Mucosa of rectum (tissue), 2 donors: ENCODE data around the gene SURF1.

ENCODE experiments used
- H3K27ac ChIP-seq, 2 donors: one replicate each; pipeline ENCODE4 v1.7.0; 2013; ENCODE audit warnings: inconsistent platforms in 2 of 2, low read depth in 2 of 2, low read length in 2 of 2
- H3K27me3 ChIP-seq, 2 donors: one replicate each; pipeline ENCODE4 v1.7.0; 2013; ENCODE audit warnings: low read length in 2 of 2; ENCODE audit not compliant: control insufficient read depth in 2 of 2, insufficient read depth in 2 of 2
- H3K36me3 ChIP-seq, 2 donors: one replicate each; pipeline ENCODE4 v1.7.0; 2013; ENCODE audit warnings: low read length in 2 of 2; ENCODE audit not compliant: control insufficient read depth in 2 of 2, insufficient read depth in 2 of 2
- H3K4me1 ChIP-seq, 2 donors: one replicate each; pipeline ENCODE4 v1.7.0; 2013; ENCODE audit warnings: low read length in 2 of 2, mild to moderate bottlenecking in 1 of 2; ENCODE audit not compliant: control insufficient read depth in 2 of 2, insufficient read depth in 2 of 2
- H3K4me3 ChIP-seq, 2 donors: one replicate each; pipeline ENCODE4 v1.7.0; 2013; ENCODE audit warnings: low read length in 2 of 2
- H3K9ac ChIP-seq, 2 donors: one replicate each; pipeline ENCODE4 v1.7.0; 2013; ENCODE audit warnings: low read length in 2 of 2, low read depth in 1 of 2, mild to moderate bottlenecking in 1 of 2
- H3K9me3 ChIP-seq, 2 donors: one replicate each; pipeline ENCODE4 v1.7.0; 2013; ENCODE audit warnings: low read length in 2 of 2; ENCODE audit not compliant: control insufficient read depth in 2 of 2
- donor health status: healthy.
- donor health status: Normal muscosa, but diverticular disease.

Gene SURF1

GRCh38 chr9:133375116-133375723, 18.9 kb upstream of the SURF1 start:
- no peaks in the 10 kb centered on the region for H3K27me3 ChIP-seq
- no peaks in the 10 kb centered on the region for H3K9me3 ChIP-seq
- peak overlapping the region; percentile 92 for H3K27ac ChIP-seq
- peak overlapping the region; percentile 73 to 89 for H3K9ac ChIP-seq
- H3K36me3 ChIP-seq: peaks cover 6 to 24% of the 10 kb centered on the region in 2 donors
- peaks cover 21 to 25% of the 10 kb centered on the region in 2 donors for H3K4me1 ChIP-seq
- peak overlapping the region; percentile 81 to 84 for H3K4me3 ChIP-seq

GRCh38 chr9:133374612-133375115, 18.4 kb upstream of the SURF1 start:
- Histone ChIP-seq H3K9ac (peak overlapping the region; percentile 73 to 89), H3K4me3 (peak overlapping the region; percentile 81 to 84), H3K36me3 (peaks cover 6 to 28% of the 10 kb centered on the region in 2 donors), H3K9me3 (no peaks in the 10 kb centered on the region), H3K27me3 (no peaks in the 10 kb centered on the region), H3K4me1 (peaks cover 27 to 29% of the 10 kb centered on the region in 2 donors), H3K27ac (peak overlapping the region; percentile 92)

GRCh38 chr9:133372144-133372543, 15.9 kb upstream of the SURF1 start:
- H3K9me3 ChIP-seq: no peaks in the 10 kb centered on the region
- H3K9ac ChIP-seq: peak overlapping the region in 1 of 2 donors; percentile 2
- H3K4me3 ChIP-seq: peak overlapping the region in 1 of 2 donors; percentile 23
- H3K36me3 ChIP-seq: peaks cover 14 to 42% of the 10 kb centered on the region in 2 donors
- peaks cover 48 to 54% of the 10 kb centered on the region in 2 donors for H3K4me1 ChIP-seq
- no peaks in the 10 kb centered on the region for H3K27me3 ChIP-seq
- H3K27ac ChIP-seq: no peak overlapping the region

GRCh38 chr9:133371261-133371711, 15.0 kb upstream of the SURF1 start:
- Histone ChIP-seq H3K27ac (peak overlapping the region; percentile 4 to 68), H3K4me3 (peak overlapping the region in 1 of 2 donors; percentile 37), H3K27me3 (no peaks in the 10 kb centered on the region), H3K4me1 (peaks cover 42 to 56% of the 10 kb centered on the region in 2 donors), H3K9ac (peak overlapping the region in 1 of 2 donors; percentile 26), H3K9me3 (no peaks in the 10 kb centered on the region), H3K36me3 (peaks cover 23 to 51% of the 10 kb centered on the region in 2 donors)

GRCh38 chr9:133370685-133371084, 14.4 kb upstream of the SURF1 start:
- Histone ChIP-seq H3K9me3 (no peaks in the 10 kb centered on the region), H3K4me1 (peaks cover 42 to 56% of the 10 kb centered on the region in 2 donors), H3K36me3 (peaks cover 29 to 57% of the 10 kb centered on the region in 2 donors), H3K27me3 (no peaks in the 10 kb centered on the region), H3K9ac (peak overlapping the region in 1 of 2 donors; percentile 26), H3K27ac (peak overlapping the region; percentile 4 to 68), H3K4me3 (peak overlapping the region in 1 of 2 donors; percentile 17)

- H3K9ac ChIP-seq: no peak overlapping the region
- H3K4me3 ChIP-seq: no peak overlapping the region
- H3K9me3 ChIP-seq: no peaks in the 10 kb centered on the region
- peaks cover 42 to 54% of the 10 kb centered on the region in 2 donors for H3K4me1 ChIP-seq
- H3K27ac ChIP-seq: peak overlapping the region in 1 of 2 donors; percentile 48
- no peaks in the 10 kb centered on the region for H3K27me3 ChIP-seq
- peaks cover 36 to 64% of the 10 kb centered on the region in 2 donors for H3K36me3 ChIP-seq
These were observed 13.6 kb upstream of the SURF1 start for GRCh38 chr9:133369933-133370332.

- Histone ChIP-seq H3K27me3 (no peaks in the 10 kb centered on the region), H3K36me3 (peaks cover 40 to 68% of the 10 kb centered on the region in 2 donors), H3K27ac (peak overlapping the region in 1 of 2 donors; percentile 48), H3K9me3 (no peaks in the 10 kb centered on the region), H3K9ac (peak overlapping the region in 1 of 2 donors; percentile 45), H3K4me1 (peaks cover 42 to 50% of the 10 kb centered on the region in 2 donors), H3K4me3 (no peak overlapping the region)
These were observed 13.1 kb upstream of the SURF1 start for GRCh38 chr9:133369422-133369821.

- Histone ChIP-seq H3K36me3 (peaks cover 50 to 77% of the 10 kb centered on the region in 2 donors), H3K4me3 (peak overlapping the region; percentile 14 to 45), H3K27ac (peak overlapping the region; percentile 46 to 52), H3K27me3 (no peaks in the 10 kb centered on the region), H3K9me3 (no peaks in the 10 kb centered on the region), H3K9ac (peak overlapping the region in 1 of 2 donors; percentile 36), H3K4me1 (peaks cover 42 to 50% of the 10 kb centered on the region in 2 donors)
These were observed 12.1 kb upstream of the SURF1 start for GRCh38 chr9:133368249-133368881.

- Histone ChIP-seq H3K4me1 (peaks cover 41 to 48% of the 10 kb centered on the region in 2 donors), H3K27me3 (no peaks in the 10 kb centered on the region), H3K9me3 (no peaks in the 10 kb centered on the region), H3K4me3 (peak overlapping the region; percentile 14 to 23), H3K27ac (peak overlapping the region in 1 of 2 donors; percentile 52), H3K9ac (peak overlapping the region in 1 of 2 donors; percentile 36), H3K36me3 (peaks cover 54 to 79% of the 10 kb centered on the region in 2 donors)
These were observed 11.5 kb upstream of the SURF1 start for GRCh38 chr9:133367778-133368177.

- H3K9me3 ChIP-seq: no peaks in the 10 kb centered on the region
- H3K27ac ChIP-seq: no peak overlapping the region
- peaks cover 58 to 79% of the 10 kb centered on the region in 2 donors for H3K36me3 ChIP-seq
- no peak overlapping the region for H3K4me3 ChIP-seq
- H3K9ac ChIP-seq: no peak overlapping the region
- peaks cover 38 to 43% of the 10 kb centered on the region in 2 donors for H3K4me1 ChIP-seq
- H3K27me3 ChIP-seq: no peaks in the 10 kb centered on the region
These were observed 10.9 kb upstream of the SURF1 start for GRCh38 chr9:133367221-133367620.
